HepG2 (cell line): ENCODE data around the gene CABP4. TPM values are rescaled to one million over a fixed set of nuclear protein-coding genes. Genes with fewer than 3 reads are reported as not detected.
A peak's percentile ranks its signal among the peaks of the same experiment; 100 is the strongest.

Experiments used
- ATAC-seq: fragments of 200-7000 bp; cut with Tn5 transposase; 3 replicates; pipeline ENCODE4 v1.9.1; 2020; ENCODE audit warnings: mild to moderate bottlenecking, moderate library complexity
- BruUV-seq: library from RNA; stranded (reverse); fragments of 400-500 nt; replicated peaks from 2 replicates; lab custom pipeline; 2021; lab: Mats Ljungman, UMichigan
- CTCF ChIA-PET: fragments of 300-600 bp; formaldehyde crosslinking; extraction: SDS; loops from one replicate; lab custom pipeline; 2021; ENCODE audit warnings: low total read pairs, inconsistent platforms, low intra/inter-chr PET ratio; lab: Yijun Ruan, JAX
- POLR2A ChIA-PET: fragments of 350-600 bp; sonication (Branson Sonifier 250); formaldehyde crosslinking; loops from one replicate; lab custom pipeline; 2020; ENCODE audit warnings: antibody characterized with exemption, inconsistent platforms; lab: Yijun Ruan, JAX
- DNase-seq: peaks from one replicate; pipeline ENCODE4 v3.0.0-alpha.2; 2015; ENCODE audit warnings: low spot score
- FAIRE-seq: peaks from 3 replicates; lab custom pipeline; 2011; peaks lifted over from hg19 to GRCh38; lab: Jason Lieb, UNC
- H2AFZ ChIP-seq: one replicate; pipeline ENCODE4 v1.6.1; 2011; ENCODE audit warnings: low read length, inconsistent platforms
- H3K27ac ChIP-seq: fragments of 300-600 bp; 3 replicates; pipeline ENCODE4 v1.8.0; 2011; ENCODE audit warnings: mixed run types, mild to moderate bottlenecking, mixed read lengths, low read length, inconsistent platforms; ENCODE audit not compliant: insufficient read depth; ENCODE audit errors: extremely low read length
- H3K27me3 ChIP-seq, 2 experiments: fragments of 200-600 bp in 1 of 2; 2 replicates in 1 of 2; 3 replicates in 1 of 2; pipeline versions ENCODE4 v1.6.0 to v1.8.0; 2011; ENCODE audit warnings: low read length in 2 of 2, mild to moderate bottlenecking in 2 of 2, moderate library complexity in 2 of 2, inconsistent platforms in 1 of 2; ENCODE audit not compliant: insufficient read depth in 2 of 2, control insufficient read depth in 1 of 2
- H3K36me3 ChIP-seq, 2 experiments: fragments of 200-600 bp in 1 of 2; replicated peaks in 1 of 2; 2 replicates in 1 of 2; 3 replicates in 1 of 2; pipeline versions ENCODE4 v1.5.1 to v1.8.0; 2011; ENCODE audit warnings: low read length in 2 of 2, inconsistent platforms in 1 of 2; ENCODE audit not compliant: insufficient read depth in 2 of 2, control insufficient read depth in 1 of 2
- H3K4me1 ChIP-seq: 2 replicates; pipeline ENCODE4 v1.5.1; 2012; ENCODE audit warnings: low read length, inconsistent platforms; ENCODE audit not compliant: insufficient read depth
- H3K4me2 ChIP-seq: 2 replicates; pipeline ENCODE4 v1.6.0; 2011; ENCODE audit warnings: low read depth, low read length, inconsistent platforms
- H3K4me3 ChIP-seq, 3 experiments: fragments of 200-600 bp in 1 of 3; sonication (generic), shearing (Covaris generic) in 1 of 3; replicated peaks in 1 of 3; 2 replicates each; pipeline ENCODE4 v1.5.1; 2011 to 2016; ENCODE audit warnings: low read length in 3 of 3, inconsistent platforms in 2 of 3, low read depth in 2 of 3, mild to moderate bottlenecking in 2 of 3, control low read depth in 1 of 3, mixed read lengths in 1 of 3; ENCODE audit not compliant: insufficient read depth in 1 of 3
- H3K79me2 ChIP-seq: one replicate; pipeline ENCODE4 v1.6.1; 2011; ENCODE audit warnings: low read length, inconsistent platforms; ENCODE audit not compliant: insufficient read depth
- H3K9ac ChIP-seq: 2 replicates; pipeline ENCODE4 v1.6.0; 2011; ENCODE audit warnings: mild to moderate bottlenecking, low read depth, low read length, inconsistent platforms; ENCODE audit not compliant: insufficient read depth
- H3K9me3 ChIP-seq: 2 replicates; pipeline ENCODE4 v1.5.1; 2012; ENCODE audit warnings: mild to moderate bottlenecking, low read length
- H4K20me1 ChIP-seq: 2 replicates; pipeline ENCODE4 v1.6.0; 2011; ENCODE audit warnings: inconsistent platforms, mild to moderate bottlenecking, low read length, moderate library complexity; ENCODE audit not compliant: insufficient read depth
- CBX2 ChIP-seq, 2 experiments: fragments of 200-600 bp in 1 of 2; sonication (generic); formaldehyde crosslinking in 1 of 2; IDR thresholded peaks; 2 replicates each; pipeline versions ENCODE4 v1.7.0 to v1.8.1; 2018 to 2022; ENCODE audit warnings: low read depth in 2 of 2, low read length in 1 of 2, mild to moderate bottlenecking in 1 of 2, missing genetic modification reagents in 1 of 2
- DDIT3 ChIP-seq: sonication (generic); formaldehyde crosslinking; IDR thresholded peaks from 2 replicates; pipeline ENCODE4 v1.4.0; 2020; ENCODE audit warnings: mild to moderate bottlenecking, missing genetic modification reagents
- MYPOP ChIP-seq: sonication (generic); formaldehyde crosslinking; IDR thresholded peaks from 2 replicates; pipeline ENCODE4 v1.8.1; 2023; ENCODE audit warnings: mild to moderate bottlenecking, moderate library complexity, missing genetic modification reagents
- NCOA5 ChIP-seq: sonication (generic); formaldehyde crosslinking; IDR thresholded peaks from 2 replicates; pipeline ENCODE4 v1.4.0; 2020; ENCODE audit warnings: missing genetic modification reagents
- NFKB2 ChIP-seq: sonication (generic); formaldehyde crosslinking; IDR thresholded peaks from 2 replicates; pipeline ENCODE4 v1.4.0; 2020; ENCODE audit warnings: missing genetic modification reagents, borderline replicate concordance
- NR2F6 ChIP-seq, 2 experiments: IDR thresholded peaks; 2 replicates each; pipeline ENCODE4 v1.6.1; 2016; ENCODE audit warnings: antibody characterized with exemption in 1 of 2, mild to moderate bottlenecking in 1 of 2
- RFX3 ChIP-seq: IDR thresholded peaks from 2 replicates; pipeline ENCODE4 v1.6.1; 2016; ENCODE audit warnings: missing biosample characterization, missing genetic modification reagents
- SP2 ChIP-seq: sonication (generic); formaldehyde crosslinking; IDR thresholded peaks from 2 replicates; pipeline ENCODE4 v1.5.1; 2020; ENCODE audit warnings: mild to moderate bottlenecking, missing genetic modification reagents
- WIZ ChIP-seq: sonication (generic); formaldehyde crosslinking; IDR thresholded peaks from 2 replicates; pipeline ENCODE4 v1.5.1; 2020; ENCODE audit warnings: mild to moderate bottlenecking, missing genetic modification reagents
- ZBTB1 ChIP-seq: sonication (generic); formaldehyde crosslinking; IDR thresholded peaks from 2 replicates; pipeline ENCODE4 v1.4.0; 2020; ENCODE audit warnings: missing genetic modification reagents, borderline replicate concordance
- ZBTB33 ChIP-seq: sonication (generic); formaldehyde crosslinking; IDR thresholded peaks from 2 replicates; pipeline ENCODE4 v1.4.0; 2020; ENCODE audit warnings: missing genetic modification reagents
- ZMYM3 ChIP-seq: sonication (generic); formaldehyde crosslinking; IDR thresholded peaks from 2 replicates; pipeline ENCODE4 v1.5.1; 2020; ENCODE audit warnings: mild to moderate bottlenecking, missing genetic modification reagents
- ZNF629 ChIP-seq: sonication (generic); formaldehyde crosslinking; conservative IDR thresholded peaks from 2 replicates; pipeline ENCODE4 v1.5.0; 2020; ENCODE audit warnings: missing genetic modification reagents
- ZNF768 ChIP-seq: sonication (generic); formaldehyde crosslinking; IDR thresholded peaks from 2 replicates; pipeline ENCODE4 v1.4.0; 2020; ENCODE audit warnings: missing genetic modification reagents
- ZSCAN25 ChIP-seq: sonication (generic); formaldehyde crosslinking; IDR thresholded peaks from 2 replicates; pipeline ENCODE4 v1.8.0; 2022; ENCODE audit warnings: mild to moderate bottlenecking, missing genetic modification reagents
- WGBS: methylation state at CpG from one replicate; pipeline ENCODE4 v1.1.6; 2017; ENCODE audit warnings: low lambda C conversion rate; 5-methylcytosine and 5-hydroxymethylcytosine counted together
- in situ Hi-C: cut with HindIII; loops from 2 replicates; pipeline ENCODE4 v1.10.0; 2017; ENCODE audit warnings: low pct_unique_long_range_greater_than_20kb; ENCODE audit not compliant: extremely low pct_ligation_motif_present
- intact Hi-C: fragments of 100-400 bp; cut with micrococcal nuclease; formaldehyde crosslinking; loops from one replicate; pipeline ENCODE4 v1.10.0; 2022; ENCODE audit not compliant: unreplicated experiment
- polyA plus RNA-seq, 8 experiments: library from polyadenylated mRNA; depleted of rRNA in 3 of 8; stranded (reverse) in 7 of 8; unstranded in 1 of 8; fragments of >200 nt; fragmentation: Illumina TruSeq in 4 of 8; extraction: Trizol in 4 of 8; gene quantifications; 2 replicates each; pipeline versions ENCODE4 v1.2.1 to v1.2.3, GENCODE V29; 2011 to 2016; ENCODE audit warnings: low read depth in 4 of 8, missing spikeins in 1 of 8, mixed read lengths in 1 of 8; ENCODE audit not compliant: insufficient read depth in 1 of 8
- total RNA-seq, 5 experiments: library from RNA; depleted of rRNA; stranded (reverse); fragments of >200 nt; fragmentation: Illumina TruSeq; extraction: Trizol; gene quantifications; 2 replicates each; pipeline ENCODE4 v1.2.3, GENCODE V29; 2016; ENCODE audit warnings: low read depth in 1 of 5

CABP4 gene
- total and polyA plus RNA-seq, 2 of the 13 experiments (the other 11 are each of a cell fraction or from before 2014, with no cell fraction given): not detected

GRCh38 chr11:67412495-67413179 is 42.5 kb upstream of the CABP4 start:
- TF ChIP-seq ZBTB33 (CRISPR knock-in tag) (no peak), ZBTB1 (CRISPR knock-in tag) (no peak), NR2F6 (IDR thresholded peaks at IDR 0.05) (no peak), NR2F6 (CRISPR knock-in tag; IDR thresholded peaks at IDR 0.05) (no peak), WIZ (CRISPR knock-in tag) (no peak), NCOA5 (CRISPR knock-in tag) (no peak), CBX2 (IDR thresholded peaks at IDR 0.05; ENCODE audit: low read depth, low read length) (no peak), CBX2 (CRISPR knock-in tag; IDR thresholded peaks at IDR 0.05; ENCODE audit: low read depth) (no peak), RFX3 (CRISPR knock-in tag) (no peak), DDIT3 (CRISPR knock-in tag) (no peak), ZSCAN25 (CRISPR knock-in tag) (0 out of 2 replicates have a peak, but pooled peaks have one; percentile 69), MYPOP (no peak), NFKB2 (CRISPR knock-in tag) (no peak), SP2 (CRISPR knock-in tag) (no peak), ZNF768 (peak; percentile 89), ZMYM3 (CRISPR knock-in tag) (peak; percentile 51; the same call in 1 of the 2 replicates), ZNF629 (peak; percentile 45)
- TF ChIP-seq, all 625 proteins: peak for 4
- Histone ChIP-seq H3K36me3 (no peaks in the 10 kb centered on the region), H2AFZ (no peak overlapping the region), H3K4me2 (no peak overlapping the region), H4K20me1 (no peaks in the 10 kb centered on the region), H3K4me1 (peaks cover 61% of the 10 kb centered on the region), H3K79me2 (no peaks in the 10 kb centered on the region), H3K9ac (no peak overlapping the region), H3K27ac (no peak overlapping the region), H3K27me3 (peaks cover 10 to 58% of the 10 kb centered on the region in 2 experiments; a peak in 4 of 5 replicates), H3K4me3 (no peak overlapping the region), H3K9me3 (no peaks in the 10 kb centered on the region)
- POLR2A ChIA-PET: interaction anchor here (1.2 to 2.1 kb wide), 4 partner anchors 8 to 21 kb away, joined by 3 to 10 read pairs (median 4); partner anchors contain the start of genes PPP1CA, RAD9A and RPS6KB2
- FAIRE-seq (no peak), ATAC-seq (no peak), DNase-seq (no peak)
- intact Hi-C loops: no loop called here
- in situ Hi-C loops: no loop called here
- no TSS peak for BruUV-seq
- 21% methylated on average over 8 of the region's 9 CpGs for WGBS
- CTCF ChIA-PET: no interaction called here
